Fibroblast of lung (primary cell): ENCODE measurements around the gene WWOX. TPM values are rescaled to one million over a fixed set of nuclear protein-coding genes. Genes with fewer than 3 reads are reported as not detected.

Experiments
- DNase-seq, 2 donors: peaks; one replicate each; pipeline versions ENCODE4 v3.0.0 to v3.0.0-alpha.2; 2010; ENCODE audit warnings: low read depth in 2 of 2
- H2AFZ ChIP-seq: 2 replicates; pipeline ENCODE4 v1.5.1; 2012; ENCODE audit warnings: low read length, control low read depth, inconsistent platforms
- H3K27ac ChIP-seq: 2 replicates; pipeline ENCODE4 v1.5.1; 2011; ENCODE audit warnings: low read length, control low read depth; ENCODE audit not compliant: insufficient read depth
- H3K27me3 ChIP-seq: 2 replicates; pipeline ENCODE4 v1.5.1; 2011; ENCODE audit warnings: mild to moderate bottlenecking, low read length; ENCODE audit not compliant: control insufficient read depth, insufficient read depth
- H3K36me3 ChIP-seq: 2 replicates; pipeline ENCODE4 v1.5.1; 2011; ENCODE audit warnings: low read length; ENCODE audit not compliant: control insufficient read depth, insufficient read depth
- H3K4me1 ChIP-seq: 2 replicates; pipeline ENCODE4 v1.5.1; 2011; ENCODE audit warnings: low read length; ENCODE audit not compliant: control insufficient read depth, insufficient read depth; ENCODE audit errors: extremely low read depth
- H3K4me2 ChIP-seq: 2 replicates; pipeline ENCODE4 v1.5.1; 2011; ENCODE audit warnings: low read length, control low read depth; ENCODE audit not compliant: insufficient read depth; ENCODE audit errors: extremely low read depth
- H3K4me3 ChIP-seq, 4 experiments: fragments of 200-600 bp in 1 of 4; sonication (generic) in 1 of 4; replicated peaks in 1 of 4; 2 replicates each; pipeline ENCODE4 v1.5.1; 2011 to 2016; ENCODE audit warnings: low read length in 4 of 4, low read depth in 3 of 4, mild to moderate bottlenecking in 3 of 4, control low read depth in 2 of 4, inconsistent platforms in 1 of 4, mixed read lengths in 1 of 4; ENCODE audit not compliant: insufficient read depth in 1 of 4; ENCODE audit errors: control extremely low read depth in 1 of 4
- H3K79me2 ChIP-seq: 2 replicates; pipeline ENCODE4 v1.5.1; 2012; ENCODE audit warnings: mild to moderate bottlenecking, low read length, inconsistent platforms; ENCODE audit not compliant: control insufficient read depth, insufficient read depth
- H3K9ac ChIP-seq: 2 replicates; pipeline ENCODE4 v1.5.1; 2011; ENCODE audit warnings: mild to moderate bottlenecking, low read length, control low read depth; ENCODE audit not compliant: insufficient read depth
- H3K9me3 ChIP-seq: 2 replicates; pipeline ENCODE4 v1.5.1; 2012; ENCODE audit warnings: low read depth, low read length; ENCODE audit not compliant: control insufficient read depth, insufficient read depth
- H4K20me1 ChIP-seq: 2 replicates; pipeline ENCODE4 v1.5.1; 2011; ENCODE audit warnings: low read length; ENCODE audit not compliant: control insufficient read depth, insufficient read depth; ENCODE audit errors: extremely low read depth
- CTCF ChIP-seq, 2 donors: IDR thresholded peaks in 1 of 2; conservative IDR thresholded peaks in 1 of 2; 1 replicate in 1 of 2; 2 replicates in 1 of 2; pipeline ENCODE4 v1.5.1; 2011 to 2012; ENCODE audit warnings: low read length in 2 of 2, control low read depth in 1 of 2, inconsistent platforms in 1 of 2, low read depth in 1 of 2, mild to moderate bottlenecking in 1 of 2
- EZH2 ChIP-seq: IDR thresholded peaks from 2 replicates; pipeline ENCODE4 v1.5.1; 2012; ENCODE audit warnings: low read length, control low read depth, mild to moderate bottlenecking; ENCODE audit errors: missing control alignments
- polyA plus RNA-seq, 2 donors: library from polyadenylated mRNA; depleted of rRNA in 1 of 2; stranded (reverse) in 1 of 2; unstranded in 1 of 2; fragments of >200 nt; gene quantifications; 2 replicates each; pipeline ENCODE4 v1.2.1, GENCODE V29; 2011 to 2012; ENCODE audit warnings: missing spikeins in 1 of 2
- total RNA-seq: library from RNA; depleted of rRNA; stranded (reverse); fragments of >200 nt; gene quantifications from 2 replicates; pipeline ENCODE4 v1.2.1, GENCODE V29; 2014

WWOX gene
- total and polyA plus RNA-seq, 2 donors (not counting 1 experiment from before 2014, with no cell fraction given) = 5.6 to 16.3 TPM

DNA sequence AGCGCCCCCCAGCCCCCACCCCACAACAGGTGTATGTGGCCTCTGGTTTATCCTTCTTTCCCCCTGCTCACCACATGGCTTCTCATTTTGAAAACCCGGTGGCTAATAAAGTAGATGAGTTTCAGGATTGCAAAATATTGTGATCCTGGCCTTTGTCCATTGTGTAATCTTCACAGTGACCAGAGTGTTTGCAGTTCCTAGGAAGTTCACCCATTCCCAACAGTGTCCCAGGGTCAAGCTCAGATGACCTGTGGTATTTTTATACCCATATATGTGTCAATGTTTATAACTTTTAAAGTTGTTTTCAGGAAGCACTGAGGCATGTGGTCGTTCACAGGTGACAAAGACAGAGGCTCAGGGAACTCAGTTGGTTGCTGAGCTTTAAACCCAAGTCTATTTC lies 721.9 kb downstream of the WWOX start:
- no peak overlapping the region for H3K4me3 ChIP-seq
- no peak for DNase-seq
- H3K4me1 ChIP-seq = no peaks in the 10 kb centered on the region
- no peaks in the 10 kb centered on the region for H4K20me1 ChIP-seq
- TF ChIP-seq CTCF (conservative IDR thresholded peaks at IDR 0.05 in 1 of 2, IDR thresholded peaks at IDR 0.05 in 1 of 2; ENCODE audit: low read depth in 1 of 2, low read length in 2 of 2) (no peak), EZH2 (no peak)
- no peak overlapping the region for H3K27ac ChIP-seq
- no peaks in the 10 kb centered on the region for H3K9me3 ChIP-seq
- H3K9ac ChIP-seq = no peak overlapping the region
- no peak overlapping the region for H3K4me2 ChIP-seq
- H3K27me3 ChIP-seq = no peaks in the 10 kb centered on the region
- H3K79me2 ChIP-seq = no peaks in the 10 kb centered on the region
- H2AFZ ChIP-seq = no peak overlapping the region
- H3K36me3 ChIP-seq = no peaks in the 10 kb centered on the region

DNA sequence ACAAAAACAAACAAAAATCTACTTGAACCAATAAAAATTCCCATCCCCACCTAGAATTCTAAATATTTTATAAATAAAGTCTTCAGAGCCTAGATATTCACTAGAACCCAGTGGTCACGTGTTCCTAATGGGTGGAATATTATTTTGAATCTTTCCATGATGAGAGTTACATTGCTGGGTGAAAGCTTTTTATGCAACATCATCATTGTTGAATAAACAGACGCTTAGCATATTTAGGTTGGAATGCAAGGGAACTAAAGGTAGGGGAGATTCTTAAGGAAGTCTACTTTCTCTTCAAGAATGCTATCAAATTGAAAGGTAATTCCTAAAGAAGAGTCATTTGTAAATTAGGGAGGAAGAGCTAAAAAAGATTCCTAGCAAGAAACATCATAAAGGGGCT lies 723.1 kb downstream of the WWOX start:
- Histone ChIP-seq H3K4me3 (no peak overlapping the region), H3K4me1 (no peaks in the 10 kb centered on the region), H3K27me3 (no peaks in the 10 kb centered on the region), H3K9ac (no peak overlapping the region), H3K79me2 (no peaks in the 10 kb centered on the region), H2AFZ (no peak overlapping the region), H3K4me2 (no peak overlapping the region), H4K20me1 (no peaks in the 10 kb centered on the region), H3K9me3 (no peaks in the 10 kb centered on the region), H3K27ac (no peak overlapping the region), H3K36me3 (no peaks in the 10 kb centered on the region)
- TF ChIP-seq EZH2 = no peak
- TF ChIP-seq CTCF (conservative IDR thresholded peaks at IDR 0.05 in 1 of 2, IDR thresholded peaks at IDR 0.05 in 1 of 2; ENCODE audit: low read depth in 1 of 2, low read length in 2 of 2) = no peak
- DNase-seq = no peak

DNA sequence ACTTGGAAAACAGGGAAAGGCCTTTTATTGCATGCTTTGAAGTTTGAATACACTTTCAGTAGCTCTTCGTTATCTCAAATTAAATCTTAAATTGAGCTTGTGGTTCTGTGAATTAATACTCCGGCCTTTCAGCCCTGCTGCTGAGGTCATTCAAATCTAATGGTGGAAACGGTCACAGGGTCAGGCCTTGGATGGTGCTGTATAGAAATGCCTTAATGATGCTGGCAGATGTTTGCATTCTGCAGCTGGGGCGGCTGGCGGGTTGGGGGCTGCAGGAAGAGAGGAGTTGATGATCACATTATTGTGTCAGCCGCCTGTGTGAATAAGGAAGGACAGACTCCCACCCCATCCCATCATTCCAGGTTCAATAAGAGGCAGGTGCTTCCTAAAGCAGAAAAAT lies 723.6 kb downstream of the WWOX start:
- no peak for DNase-seq
- H3K79me2 ChIP-seq = no peaks in the 10 kb centered on the region
- H3K4me2 ChIP-seq = no peak overlapping the region
- H3K36me3 ChIP-seq = no peaks in the 10 kb centered on the region
- no peak overlapping the region for H3K9ac ChIP-seq
- no peaks in the 10 kb centered on the region for H3K4me1 ChIP-seq
- H3K9me3 ChIP-seq = no peaks in the 10 kb centered on the region
- H3K4me3 ChIP-seq = no peak overlapping the region
- no peaks in the 10 kb centered on the region for H4K20me1 ChIP-seq
- no peaks in the 10 kb centered on the region for H3K27me3 ChIP-seq
- TF ChIP-seq CTCF (conservative IDR thresholded peaks at IDR 0.05 in 1 of 2, IDR thresholded peaks at IDR 0.05 in 1 of 2; ENCODE audit: low read depth in 1 of 2, low read length in 2 of 2) = no peak
- no peak for TF ChIP-seq EZH2
- H2AFZ ChIP-seq = no peak overlapping the region
- no peak overlapping the region for H3K27ac ChIP-seq
